Stimulated activated CD4-positive, alpha-beta T cell treated with anti-CD3 and anti-CD28 coated beads, Interleukin-12 subunit alpha, Interleukin-12 subunit beta, amount 100 ng/mL, for 4 hours (primary cell): ENCODE measurements around the gene MAGEF1.

ENCODE experiments used
- DNase-seq: peaks from one replicate; pipeline ENCODE4 v3.0.0-alpha.2; 2020

The MAGEF1 gene

GRCh38 chr3:184663756-184664155 is 48.1 kb downstream of the MAGEF1 start:
- no peak for DNase-seq

GRCh38 chr3:184663356-184663755 is 48.5 kb downstream of the MAGEF1 start:
- DNase-seq = no peak

GRCh38 chr3:184662187-184662586 is 49.7 kb downstream of the MAGEF1 start:
- no peak for DNase-seq

- no peak for DNase-seq
These were observed 50.9 kb downstream of the MAGEF1 start for GRCh38 chr3:184660931-184661330.
